Measurements from ENCODE around the gene HNRNPA3. TPM values are rescaled to one million over a fixed set of nuclear protein-coding genes. Genes with fewer than 3 reads are reported as not detected.

The HNRNPA3 gene
- total and polyA plus RNA-seq, 4 donors, result 155 to 182 (median 166) TPM

DNA sequence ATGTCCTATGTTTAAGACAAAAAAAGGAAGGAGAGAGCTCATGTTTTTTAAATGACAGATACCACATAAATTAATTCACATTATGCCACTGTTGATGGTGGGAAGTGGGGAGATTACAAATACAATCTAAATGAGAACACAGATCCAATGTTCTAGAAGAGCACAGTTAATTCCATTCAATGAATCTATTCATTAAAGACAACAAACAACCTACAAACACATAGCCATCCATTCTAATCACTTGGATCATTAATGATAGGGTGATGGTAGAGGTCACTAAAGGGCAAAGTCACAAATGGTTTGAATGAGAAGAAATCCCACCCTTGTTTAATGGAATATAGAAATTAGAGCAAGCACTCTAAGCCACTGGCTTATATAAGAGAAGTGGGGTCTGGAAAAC lies 21.7 kb downstream of the HNRNPA3 start:
- Histone ChIP-seq H3K9me3 (ENCODE audit: control insufficient read depth in 4 of 4, insufficient read depth in 3 of 4, low read length in 3 of 4) (peaks cover 0 to 1% (median 0%) of the 10 kb centered on the region in 4 donors), H3K36me3 (ENCODE audit: control insufficient read depth in 4 of 4, insufficient read depth in 4 of 4, low read length in 4 of 4) (peaks cover 21 to 31% (median 25%) of the 10 kb centered on the region in 4 donors), H3K27me3 (ENCODE audit: control insufficient read depth in 3 of 3, insufficient read depth in 3 of 3, low read length in 2 of 3) (no peaks in the 10 kb centered on the region), H3K4me3 (no peak overlapping the region), H3K27ac (ENCODE audit: low read depth in 1 of 2, low read length in 1 of 2) (no peak overlapping the region), H3K9ac (ENCODE audit: insufficient read depth in 1 of 2, low read length in 2 of 2) (no peak overlapping the region), H3K4me1 (ENCODE audit: control insufficient read depth in 5 of 5, insufficient read depth in 5 of 5, low read length in 5 of 5) (peaks cover 0 to 31% (median 4%) of the 10 kb centered on the region in 5 donors)
- ATAC-seq (ENCODE audit: insufficient read depth, low FRiP score), result no peak
- TF ChIP-seq, protein P1, sequence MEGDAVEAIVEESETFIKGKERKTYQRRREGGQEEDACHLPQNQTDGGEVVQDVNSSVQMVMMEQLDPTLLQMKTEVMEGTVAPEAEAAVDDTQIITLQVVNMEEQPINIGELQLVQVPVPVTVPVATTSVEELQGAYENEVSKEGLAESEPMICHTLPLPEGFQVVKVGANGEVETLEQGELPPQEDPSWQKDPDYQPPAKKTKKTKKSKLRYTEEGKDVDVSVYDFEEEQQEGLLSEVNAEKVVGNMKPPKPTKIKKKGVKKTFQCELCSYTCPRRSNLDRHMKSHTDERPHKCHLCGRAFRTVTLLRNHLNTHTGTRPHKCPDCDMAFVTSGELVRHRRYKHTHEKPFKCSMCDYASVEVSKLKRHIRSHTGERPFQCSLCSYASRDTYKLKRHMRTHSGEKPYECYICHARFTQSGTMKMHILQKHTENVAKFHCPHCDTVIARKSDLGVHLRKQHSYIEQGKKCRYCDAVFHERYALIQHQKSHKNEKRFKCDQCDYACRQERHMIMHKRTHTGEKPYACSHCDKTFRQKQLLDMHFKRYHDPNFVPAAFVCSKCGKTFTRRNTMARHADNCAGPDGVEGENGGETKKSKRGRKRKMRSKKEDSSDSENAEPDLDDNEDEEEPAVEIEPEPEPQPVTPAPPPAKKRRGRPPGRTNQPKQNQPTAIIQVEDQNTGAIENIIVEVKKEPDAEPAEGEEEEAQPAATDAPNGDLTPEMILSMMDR (IDR thresholded peaks at IDR 0.05; ENCODE audit: control extremely low read depth, extremely low read depth), result no peak
- DNase-seq, result no peak

DNA sequence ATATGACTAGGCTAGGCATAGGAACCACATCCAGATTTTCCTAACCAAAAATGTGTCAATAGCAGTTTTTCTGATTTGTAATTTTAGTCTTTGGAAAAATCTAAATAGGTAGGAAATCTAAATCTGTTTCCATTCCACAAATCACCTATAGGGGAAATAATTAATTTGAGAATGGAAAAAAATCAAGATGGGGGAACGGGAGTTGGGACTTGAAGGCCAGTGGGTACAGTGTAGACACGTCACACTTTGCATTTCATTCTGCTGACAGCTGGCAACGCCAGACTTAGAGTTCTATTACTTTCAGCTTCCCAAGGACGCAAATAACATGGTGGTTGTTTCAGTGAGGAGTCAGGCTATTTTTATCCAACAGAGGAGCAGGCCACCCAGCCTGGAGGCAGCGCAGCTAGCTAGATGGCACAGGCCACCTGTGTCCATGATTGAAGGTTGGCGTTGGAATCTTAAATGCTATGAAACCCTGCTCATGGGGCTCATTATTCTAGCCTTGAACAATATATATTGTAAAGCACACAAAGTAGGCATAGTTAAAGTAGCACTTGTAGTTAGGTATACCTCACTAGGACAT lies 23.4 kb downstream of the HNRNPA3 start:
- Histone ChIP-seq H3K9me3 (ENCODE audit: control insufficient read depth in 4 of 4, insufficient read depth in 3 of 4, low read length in 3 of 4) (peaks cover 0 to 1% (median 0%) of the 10 kb centered on the region in 4 donors), H3K9ac (ENCODE audit: insufficient read depth in 1 of 2, low read length in 2 of 2) (no peak overlapping the region), H3K27ac (ENCODE audit: low read depth in 1 of 2, low read length in 1 of 2) (peak overlapping the region in 1 of 2 donors; percentile 45), H3K27me3 (ENCODE audit: control insufficient read depth in 3 of 3, insufficient read depth in 3 of 3, low read length in 2 of 3) (no peaks in the 10 kb centered on the region), H3K36me3 (ENCODE audit: control insufficient read depth in 4 of 4, insufficient read depth in 4 of 4, low read length in 4 of 4) (peaks cover 14 to 29% (median 20%) of the 10 kb centered on the region in 4 donors), H3K4me1 (ENCODE audit: control insufficient read depth in 5 of 5, insufficient read depth in 5 of 5, low read length in 5 of 5) (peaks cover 10 to 41% (median 15%) of the 10 kb centered on the region in 5 donors), H3K4me3 (no peak overlapping the region)
- DNase-seq, result no peak
- 93 to 94% methylated on average over 6 of the region's 6 CpGs for WGBS, 2 donors
- TF ChIP-seq, protein P1 (IDR thresholded peaks at IDR 0.05; ENCODE audit: control extremely low read depth, extremely low read depth), result no peak
- ATAC-seq (ENCODE audit: insufficient read depth, low FRiP score), result no peak

DNA sequence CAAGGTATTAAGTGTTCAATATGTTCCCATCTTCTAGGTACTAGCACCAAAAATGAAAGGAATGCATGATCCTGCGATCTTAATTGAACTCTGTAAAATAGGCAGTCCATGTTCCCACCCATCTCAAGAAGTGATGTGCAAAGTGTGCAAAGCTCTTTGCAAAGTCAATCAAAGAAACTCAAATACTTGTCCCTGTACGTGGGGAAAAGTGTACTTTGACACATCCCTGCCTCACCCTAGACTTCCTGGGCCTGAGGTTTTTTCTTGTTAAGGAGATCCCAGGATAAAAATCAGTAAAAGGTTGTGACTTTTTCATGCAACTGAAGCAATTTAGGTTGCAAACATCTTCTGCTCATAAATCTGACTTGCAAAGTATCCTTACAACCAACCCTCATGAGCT lies 25.3 kb downstream of the HNRNPA3 start:
- peaks cover 22 to 48% (median 24%) of the 10 kb centered on the region in 5 donors for H3K4me1 ChIP-seq (ENCODE audit: control insufficient read depth in 5 of 5, insufficient read depth in 5 of 5, low read length in 5 of 5)
- H3K27ac ChIP-seq (ENCODE audit: low read depth in 1 of 2, low read length in 1 of 2), result no peak overlapping the region
- no peak overlapping the region for H3K9ac ChIP-seq (ENCODE audit: insufficient read depth in 1 of 2, low read length in 2 of 2)
- no peak overlapping the region for H3K4me3 ChIP-seq
- DNase-seq (no peak), ATAC-seq (ENCODE audit: insufficient read depth, low FRiP score) (no peak)
- H3K27me3 ChIP-seq (ENCODE audit: control insufficient read depth in 3 of 3, insufficient read depth in 3 of 3, low read length in 2 of 3), result no peaks in the 10 kb centered on the region
- H3K36me3 ChIP-seq (ENCODE audit: control insufficient read depth in 4 of 4, insufficient read depth in 4 of 4, low read length in 4 of 4), result peaks cover 6 to 14% (median 8%) of the 10 kb centered on the region in 4 donors
- 53 to 73% methylated on average over 2 of the region's 2 CpGs for WGBS, 2 donors
- peaks cover 0 to 1% (median 0%) of the 10 kb centered on the region in 4 donors for H3K9me3 ChIP-seq (ENCODE audit: control insufficient read depth in 4 of 4, insufficient read depth in 3 of 4, low read length in 3 of 4)
- TF ChIP-seq, protein P1 (IDR thresholded peaks at IDR 0.05; ENCODE audit: control extremely low read depth, extremely low read depth), result no peak
